Loucy (cell line): Measurements from ENCODE around the gene NES.

Source experiments
- H2AFZ ChIP-seq: fragments of 200-600 bp; sonication (generic); 2 replicates; pipeline ENCODE4 v1.6.0; 2016; ENCODE audit warnings: antibody characterized with exemption, mild to moderate bottlenecking, low read length, moderate library complexity
- H3F3A ChIP-seq: fragments of 200-600 bp; 2 replicates; pipeline ENCODE4 v1.6.0; 2016; ENCODE audit warnings: antibody characterized with exemption, low read depth, mild to moderate bottlenecking
- H3K27me3 ChIP-seq: fragments of 200-600 bp; sonication (generic); 2 replicates; pipeline ENCODE4 v1.6.1; 2014; ENCODE audit warnings: low read length, mild to moderate bottlenecking; ENCODE audit not compliant: insufficient read depth, poor library complexity, severe bottlenecking
- H3K36me3 ChIP-seq: fragments of 200-600 bp; sonication (generic); 2 replicates; pipeline ENCODE4 v1.6.1; 2016; ENCODE audit warnings: low read length; ENCODE audit not compliant: insufficient read depth
- H3K4me1 ChIP-seq: fragments of 200-600 bp; sonication (generic); 2 replicates; pipeline ENCODE4 v1.5.1; 2014; ENCODE audit warnings: low read length, mild to moderate bottlenecking; ENCODE audit not compliant: insufficient read depth, poor library complexity, severe bottlenecking
- H3K4me2 ChIP-seq: fragments of 200-600 bp; sonication (generic); 2 replicates; pipeline ENCODE4 v1.6.0; 2014; ENCODE audit warnings: antibody characterized with exemption, low read length, low read depth, mild to moderate bottlenecking; ENCODE audit not compliant: poor library complexity, severe bottlenecking
- H3K4me3 ChIP-seq: fragments of 200-600 bp; sonication (generic); 2 replicates; pipeline ENCODE4 v1.5.1; 2014; ENCODE audit warnings: low read length, mild to moderate bottlenecking, mixed read lengths; ENCODE audit not compliant: poor library complexity, severe bottlenecking
- H3K79me2 ChIP-seq: fragments of 200-600 bp; sonication (generic); 2 replicates; pipeline ENCODE4 v1.6.1; 2014; ENCODE audit warnings: low read length; ENCODE audit not compliant: insufficient read depth
- H3K9ac ChIP-seq: fragments of 200-600 bp; sonication (generic); 2 replicates; pipeline ENCODE4 v1.6.0; 2014; ENCODE audit warnings: mild to moderate bottlenecking, low read depth, low read length, moderate library complexity; ENCODE audit not compliant: poor library complexity, severe bottlenecking
- H3K9me2 ChIP-seq: fragments of 200-600 bp; sonication (generic); replicated peaks from 2 replicates; pipeline ENCODE4 v1.6.1; 2016; ENCODE audit warnings: low read depth, low read length, mixed read lengths
- H3K9me3 ChIP-seq: fragments of 200-600 bp; sonication (generic); 2 replicates; pipeline ENCODE4 v1.6.1; 2014; ENCODE audit warnings: mild to moderate bottlenecking, antibody characterized with exemption, low read length, low read depth; ENCODE audit not compliant: insufficient read depth
- H4K20me1 ChIP-seq: fragments of 200-600 bp; sonication (generic); 2 replicates; pipeline ENCODE4 v1.6.0; 2014; ENCODE audit warnings: antibody characterized with exemption, low read length, mild to moderate bottlenecking; ENCODE audit not compliant: insufficient read depth, poor library complexity, severe bottlenecking
- EZH2phosphoT487 ChIP-seq: fragments of 200-600 bp; IDR thresholded peaks from 2 replicates; pipeline ENCODE4 v1.6.1; 2018; ENCODE audit warnings: antibody characterized with exemption, mild to moderate bottlenecking, moderate library complexity, borderline replicate concordance
- TF ChIP-seq, protein P1 (sequence below): fragments of 200-600 bp; sonication (generic); conservative IDR thresholded peaks from 2 replicates; pipeline ENCODE4 v1.5.1; 2014; ENCODE audit warnings: mild to moderate bottlenecking, antibody characterized with exemption, low read length

The NES gene, protein sequence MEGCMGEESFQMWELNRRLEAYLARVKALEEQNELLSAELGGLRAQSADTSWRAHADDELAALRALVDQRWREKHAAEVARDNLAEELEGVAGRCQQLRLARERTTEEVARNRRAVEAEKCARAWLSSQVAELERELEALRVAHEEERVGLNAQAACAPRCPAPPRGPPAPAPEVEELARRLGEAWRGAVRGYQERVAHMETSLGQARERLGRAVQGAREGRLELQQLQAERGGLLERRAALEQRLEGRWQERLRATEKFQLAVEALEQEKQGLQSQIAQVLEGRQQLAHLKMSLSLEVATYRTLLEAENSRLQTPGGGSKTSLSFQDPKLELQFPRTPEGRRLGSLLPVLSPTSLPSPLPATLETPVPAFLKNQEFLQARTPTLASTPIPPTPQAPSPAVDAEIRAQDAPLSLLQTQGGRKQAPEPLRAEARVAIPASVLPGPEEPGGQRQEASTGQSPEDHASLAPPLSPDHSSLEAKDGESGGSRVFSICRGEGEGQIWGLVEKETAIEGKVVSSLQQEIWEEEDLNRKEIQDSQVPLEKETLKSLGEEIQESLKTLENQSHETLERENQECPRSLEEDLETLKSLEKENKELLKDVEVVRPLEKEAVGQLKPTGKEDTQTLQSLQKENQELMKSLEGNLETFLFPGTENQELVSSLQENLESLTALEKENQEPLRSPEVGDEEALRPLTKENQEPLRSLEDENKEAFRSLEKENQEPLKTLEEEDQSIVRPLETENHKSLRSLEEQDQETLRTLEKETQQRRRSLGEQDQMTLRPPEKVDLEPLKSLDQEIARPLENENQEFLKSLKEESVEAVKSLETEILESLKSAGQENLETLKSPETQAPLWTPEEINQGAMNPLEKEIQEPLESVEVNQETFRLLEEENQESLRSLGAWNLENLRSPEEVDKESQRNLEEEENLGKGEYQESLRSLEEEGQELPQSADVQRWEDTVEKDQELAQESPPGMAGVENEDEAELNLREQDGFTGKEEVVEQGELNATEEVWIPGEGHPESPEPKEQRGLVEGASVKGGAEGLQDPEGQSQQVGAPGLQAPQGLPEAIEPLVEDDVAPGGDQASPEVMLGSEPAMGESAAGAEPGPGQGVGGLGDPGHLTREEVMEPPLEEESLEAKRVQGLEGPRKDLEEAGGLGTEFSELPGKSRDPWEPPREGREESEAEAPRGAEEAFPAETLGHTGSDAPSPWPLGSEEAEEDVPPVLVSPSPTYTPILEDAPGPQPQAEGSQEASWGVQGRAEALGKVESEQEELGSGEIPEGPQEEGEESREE (N-terminal part only)

GRCh38 chr1:156676820-156677615, at the start of gene NES:
TSS of gene NES (minus strand) at chr1:156677407. CDS start at chr1:156677264, 143 bp downstream.
- Histone ChIP-seq H4K20me1 (no peaks in the 10 kb centered on the region), H3F3A (no peaks in the 10 kb centered on the region), H3K4me3 (no peak within 1 kb of the TSS), H3K4me2 (no peak within 1 kb of the TSS), H3K9me2 (no peaks in the 10 kb centered on the region), H3K79me2 (no peaks in the 10 kb centered on the region), H3K27me3 (peaks cover 5% of the 10 kb centered on the region), H3K9me3 (no peaks in the 10 kb centered on the region), H3K36me3 (no peaks in the 10 kb centered on the region), H3K4me1 (no peaks in the 10 kb centered on the region), H3K9ac (no peak within 1 kb of the TSS), H2AFZ (peak within 1 kb of the TSS; percentile 57)
- TF ChIP-seq EZH2phosphoT487: no peak
- TF ChIP-seq, protein P1, sequence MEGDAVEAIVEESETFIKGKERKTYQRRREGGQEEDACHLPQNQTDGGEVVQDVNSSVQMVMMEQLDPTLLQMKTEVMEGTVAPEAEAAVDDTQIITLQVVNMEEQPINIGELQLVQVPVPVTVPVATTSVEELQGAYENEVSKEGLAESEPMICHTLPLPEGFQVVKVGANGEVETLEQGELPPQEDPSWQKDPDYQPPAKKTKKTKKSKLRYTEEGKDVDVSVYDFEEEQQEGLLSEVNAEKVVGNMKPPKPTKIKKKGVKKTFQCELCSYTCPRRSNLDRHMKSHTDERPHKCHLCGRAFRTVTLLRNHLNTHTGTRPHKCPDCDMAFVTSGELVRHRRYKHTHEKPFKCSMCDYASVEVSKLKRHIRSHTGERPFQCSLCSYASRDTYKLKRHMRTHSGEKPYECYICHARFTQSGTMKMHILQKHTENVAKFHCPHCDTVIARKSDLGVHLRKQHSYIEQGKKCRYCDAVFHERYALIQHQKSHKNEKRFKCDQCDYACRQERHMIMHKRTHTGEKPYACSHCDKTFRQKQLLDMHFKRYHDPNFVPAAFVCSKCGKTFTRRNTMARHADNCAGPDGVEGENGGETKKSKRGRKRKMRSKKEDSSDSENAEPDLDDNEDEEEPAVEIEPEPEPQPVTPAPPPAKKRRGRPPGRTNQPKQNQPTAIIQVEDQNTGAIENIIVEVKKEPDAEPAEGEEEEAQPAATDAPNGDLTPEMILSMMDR: no peak

GRCh38 chr1:156726549-156727226, 49.5 kb upstream of the NES start:
- peaks cover 47% of the 10 kb centered on the region for H3K4me1 ChIP-seq
- peak overlapping the region; percentile 94 for H3K9ac ChIP-seq
- H3K9me3 ChIP-seq: no peaks in the 10 kb centered on the region
- no peaks in the 10 kb centered on the region for H3K27me3 ChIP-seq
- peak overlapping the region; percentile 100 for H3K4me2 ChIP-seq
- peak overlapping the region; percentile 95 for H3K4me3 ChIP-seq
- H3K79me2 ChIP-seq: peaks cover 71% of the 10 kb centered on the region
- H3F3A ChIP-seq: no peaks in the 10 kb centered on the region
- H3K36me3 ChIP-seq: peaks cover 24% of the 10 kb centered on the region; the same call in 1 of the 2 replicates
- TF ChIP-seq EZH2phosphoT487: no peak
- TF ChIP-seq, protein P1: peak; percentile 76
- H4K20me1 ChIP-seq: peaks cover 47% of the 10 kb centered on the region
- no peaks in the 10 kb centered on the region for H3K9me2 ChIP-seq
- H2AFZ ChIP-seq: no peak overlapping the region
